ENCODE data around the gene METTL17. TPM values are rescaled to one million over a fixed set of nuclear protein-coding genes. Genes with fewer than 3 reads are reported as not detected.

The METTL17 gene
- total and polyA plus RNA-seq, 2 experiments from 2014 or later, result 65.9 to 80.9 TPM

DNA sequence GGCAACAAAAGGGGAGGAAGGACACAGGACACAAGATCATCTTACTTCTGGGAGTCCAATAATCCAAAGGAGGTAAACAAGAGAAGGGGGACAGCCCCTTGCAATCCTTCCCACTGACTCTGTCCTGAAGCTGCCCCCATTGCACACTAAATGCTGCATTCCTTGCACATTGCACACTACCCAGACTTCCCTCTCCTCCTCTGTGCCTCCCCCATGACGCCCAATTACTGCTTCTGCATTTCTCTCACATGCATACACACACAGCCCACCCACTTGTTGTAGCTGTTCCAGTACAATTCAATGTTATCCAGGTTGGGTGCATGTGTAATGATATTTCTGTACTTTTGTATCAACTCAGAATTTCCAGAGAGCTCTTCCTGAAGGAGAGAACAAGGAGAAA, 29.6 kb downstream of the METTL17 start:
- Histone ChIP-seq H4K20me1 (ENCODE audit: insufficient read depth, poor library complexity, severe bottlenecking) (no peaks in the 10 kb centered on the region), H3K4me3 (no peak overlapping the region), H3K4me1 (ENCODE audit: insufficient read depth) (no peaks in the 10 kb centered on the region), H3K9me2 (replicated peaks; ENCODE audit: insufficient read depth) (no peaks in the 10 kb centered on the region), H3K9me3 (ENCODE audit: low read depth) (no peaks in the 10 kb centered on the region), H3K4me2 (no peak overlapping the region), H3K36me3 (replicated peaks; ENCODE audit: insufficient read depth, low read depth) (no peaks in the 10 kb centered on the region), H2AFZ (no peak overlapping the region), H3K27ac (no peak overlapping the region), H3K79me2 (peaks cover 11% of the 10 kb centered on the region), H3K27me3 (no peaks in the 10 kb centered on the region)
- no peak for TF ChIP-seq EZH2 (IDR thresholded peaks at IDR 0.05; ENCODE audit: borderline replicate concordance)
- TF ChIP-seq, protein P1, sequence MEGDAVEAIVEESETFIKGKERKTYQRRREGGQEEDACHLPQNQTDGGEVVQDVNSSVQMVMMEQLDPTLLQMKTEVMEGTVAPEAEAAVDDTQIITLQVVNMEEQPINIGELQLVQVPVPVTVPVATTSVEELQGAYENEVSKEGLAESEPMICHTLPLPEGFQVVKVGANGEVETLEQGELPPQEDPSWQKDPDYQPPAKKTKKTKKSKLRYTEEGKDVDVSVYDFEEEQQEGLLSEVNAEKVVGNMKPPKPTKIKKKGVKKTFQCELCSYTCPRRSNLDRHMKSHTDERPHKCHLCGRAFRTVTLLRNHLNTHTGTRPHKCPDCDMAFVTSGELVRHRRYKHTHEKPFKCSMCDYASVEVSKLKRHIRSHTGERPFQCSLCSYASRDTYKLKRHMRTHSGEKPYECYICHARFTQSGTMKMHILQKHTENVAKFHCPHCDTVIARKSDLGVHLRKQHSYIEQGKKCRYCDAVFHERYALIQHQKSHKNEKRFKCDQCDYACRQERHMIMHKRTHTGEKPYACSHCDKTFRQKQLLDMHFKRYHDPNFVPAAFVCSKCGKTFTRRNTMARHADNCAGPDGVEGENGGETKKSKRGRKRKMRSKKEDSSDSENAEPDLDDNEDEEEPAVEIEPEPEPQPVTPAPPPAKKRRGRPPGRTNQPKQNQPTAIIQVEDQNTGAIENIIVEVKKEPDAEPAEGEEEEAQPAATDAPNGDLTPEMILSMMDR (IDR thresholded peaks at IDR 0.05; ENCODE audit: poor library complexity), result no peak
- TF ChIP-seq EZH2phosphoT487 (IDR thresholded peaks at IDR 0.05; ENCODE audit: low read depth, severe bottlenecking, unreplicated experiment), result no peak
- DNase-seq (ENCODE audit: low spot score), result no peak
- 93% methylated on average over 1 of the region's 1 CpG for WGBS (ENCODE audit: low lambda C conversion rate, missing lambda C conversion rate)

DNA sequence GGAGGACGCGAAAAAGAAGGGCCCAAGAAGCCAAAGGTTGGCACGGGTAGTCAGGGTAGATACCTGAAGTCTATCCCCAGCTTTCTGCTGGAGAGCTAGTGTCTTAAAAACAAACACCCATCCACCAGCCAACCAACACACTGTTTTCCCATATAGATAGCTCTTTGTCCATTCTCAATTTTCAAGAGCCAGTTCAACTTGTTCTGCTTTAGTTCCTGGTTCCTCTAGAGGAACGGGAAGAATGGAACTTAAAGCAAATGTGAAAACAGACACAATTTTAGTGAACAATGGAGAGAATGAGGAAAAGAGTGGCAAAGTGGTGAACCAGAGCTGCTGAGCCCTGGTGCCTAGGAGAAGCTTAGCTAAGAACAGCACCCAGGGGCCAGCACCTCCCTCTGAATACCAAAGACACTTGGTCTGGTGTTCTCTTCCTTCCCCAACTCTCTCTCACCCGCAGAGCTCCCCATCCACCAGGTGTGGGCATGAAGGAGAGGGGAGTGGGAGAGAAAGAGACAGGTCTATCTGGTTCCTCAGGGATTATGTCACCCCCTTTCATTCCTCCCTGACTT, 31.3 kb downstream of the METTL17 start:
- Histone ChIP-seq H3K9me3 (ENCODE audit: low read depth) (no peaks in the 10 kb centered on the region), H2AFZ (no peak overlapping the region), H3K4me2 (no peak overlapping the region), H3K27me3 (no peaks in the 10 kb centered on the region), H3K36me3 (replicated peaks; ENCODE audit: insufficient read depth, low read depth) (no peaks in the 10 kb centered on the region), H3K9me2 (replicated peaks; ENCODE audit: insufficient read depth) (no peaks in the 10 kb centered on the region), H3K4me3 (no peak overlapping the region), H3K27ac (no peak overlapping the region), H3K79me2 (peaks cover 14% of the 10 kb centered on the region), H3K4me1 (ENCODE audit: insufficient read depth) (peaks cover 9% of the 10 kb centered on the region), H4K20me1 (ENCODE audit: insufficient read depth, poor library complexity, severe bottlenecking) (no peaks in the 10 kb centered on the region)
- 90% methylated on average over 5 of the region's 5 CpGs for WGBS (ENCODE audit: low lambda C conversion rate, missing lambda C conversion rate)
- TF ChIP-seq, protein P1 (IDR thresholded peaks at IDR 0.05; ENCODE audit: poor library complexity), result no peak
- TF ChIP-seq EZH2 (IDR thresholded peaks at IDR 0.05; ENCODE audit: borderline replicate concordance) (no peak), EZH2phosphoT487 (IDR thresholded peaks at IDR 0.05; ENCODE audit: low read depth, severe bottlenecking, unreplicated experiment) (no peak)
- no peak for DNase-seq (ENCODE audit: low spot score)

DNA sequence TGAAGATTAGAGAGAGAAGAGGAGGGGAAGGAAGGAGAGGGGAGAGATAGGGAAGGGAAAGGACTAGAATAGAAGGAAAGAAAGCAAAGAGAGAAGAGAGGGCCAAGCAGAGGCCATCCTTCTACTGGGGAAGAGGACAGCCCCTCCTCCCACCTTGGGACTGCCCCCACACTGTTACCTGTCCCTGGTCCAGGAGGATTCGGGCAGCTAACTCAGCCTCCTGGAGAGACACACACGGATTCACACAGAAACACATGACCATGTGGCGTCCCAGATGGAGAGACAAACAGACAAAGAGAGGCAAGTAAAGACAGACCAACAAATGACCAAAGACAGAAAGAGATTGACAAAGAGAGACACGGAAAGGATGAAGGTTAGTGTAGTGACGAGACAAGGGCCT, 32.9 kb downstream of the METTL17 start:
- Histone ChIP-seq H3K4me1 (ENCODE audit: insufficient read depth) (peaks cover 16% of the 10 kb centered on the region), H3K9me2 (replicated peaks; ENCODE audit: insufficient read depth) (no peaks in the 10 kb centered on the region), H4K20me1 (ENCODE audit: insufficient read depth, poor library complexity, severe bottlenecking) (no peaks in the 10 kb centered on the region), H3K4me2 (peak overlapping the region; percentile 94), H3K4me3 (no peak overlapping the region), H3K27ac (no peak overlapping the region), H3K27me3 (no peaks in the 10 kb centered on the region), H3K36me3 (replicated peaks; ENCODE audit: insufficient read depth, low read depth) (no peaks in the 10 kb centered on the region), H3K9me3 (ENCODE audit: low read depth) (no peaks in the 10 kb centered on the region), H2AFZ (no peak overlapping the region), H3K79me2 (peaks cover 14% of the 10 kb centered on the region)
- TF ChIP-seq, protein P1 (IDR thresholded peaks at IDR 0.05; ENCODE audit: poor library complexity), result no peak
- no peak for TF ChIP-seq EZH2 (IDR thresholded peaks at IDR 0.05; ENCODE audit: borderline replicate concordance)
- TF ChIP-seq EZH2phosphoT487 (IDR thresholded peaks at IDR 0.05; ENCODE audit: low read depth, severe bottlenecking, unreplicated experiment), result no peak
- WGBS (ENCODE audit: low lambda C conversion rate, missing lambda C conversion rate), result 87% methylated on average over 5 of the region's 5 CpGs
- DNase-seq (ENCODE audit: low spot score), result no peak

Data from hepatocyte (in vitro differentiated cells).